ENCODE measurements around the gene GJA4. TPM values are rescaled to one million over a fixed set of nuclear protein-coding genes. Genes with fewer than 3 reads are reported as not detected.

The GJA4 gene
- total RNA-seq, 1 experiment from 2014 or later, result 1.4 TPM

DNA sequence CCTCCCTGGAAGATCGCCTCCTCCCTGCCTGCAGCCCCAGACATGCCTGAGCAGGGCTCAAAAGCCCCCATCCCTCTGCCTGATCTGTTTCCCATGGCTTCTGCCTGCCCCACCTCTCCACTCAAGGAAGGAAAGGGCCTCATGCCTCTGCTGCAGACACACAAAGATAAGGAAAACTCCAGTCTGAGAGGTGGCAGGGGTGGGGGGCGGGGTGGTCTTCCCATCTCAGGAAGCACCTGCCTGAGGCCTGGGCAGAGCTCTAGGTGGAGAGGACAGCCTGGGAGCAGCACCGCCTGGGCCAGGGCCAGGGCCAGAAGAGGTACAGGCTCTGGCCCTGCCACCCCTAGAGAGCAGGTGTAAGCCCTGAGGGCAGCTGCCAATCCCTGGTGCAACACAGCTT lies 15.9 kb upstream of the GJA4 start:
- peaks cover 27% of the 10 kb centered on the region for H3K27me3 Mint-ChIP-seq (ENCODE audit: low read depth)

More for the DNA sequence above, 15.9 kb upstream of the GJA4 start:
- Histone ChIP-seq H3K56ac (ENCODE audit: insufficient read length, low read depth, low read length) (no peak overlapping the region), H2BK5ac (ENCODE audit: insufficient read length, low read length) (no peak overlapping the region), H2BK20ac (ENCODE audit: low read depth, low read length, poor library complexity, severe bottlenecking) (no peak overlapping the region), H3K79me2 (ENCODE audit: insufficient read depth, low read length) (no peaks in the 10 kb centered on the region), H4K20me1 (ENCODE audit: control insufficient read depth, insufficient read depth, insufficient read length) (no peaks in the 10 kb centered on the region), H4K8ac (replicated peaks; ENCODE audit: insufficient read length, low read depth, low read length) (no peak overlapping the region), H3K9ac (ENCODE audit: extremely low read depth, insufficient read length, low read length) (no peak overlapping the region), H3K79me1 (ENCODE audit: insufficient read depth, low read depth, low read length, poor library complexity, severe bottlenecking) (no peaks in the 10 kb centered on the region), H2BK12ac (ENCODE audit: insufficient read length, low read depth, low read length) (no peak overlapping the region), H3K23ac (ENCODE audit: insufficient read length, low read depth, low read length) (no peak overlapping the region), H3K4me1 (ENCODE audit: insufficient read depth, low read length) (no peaks in the 10 kb centered on the region), H2AFZ (ENCODE audit: low read length) (no peak overlapping the region), H3K27ac (ENCODE audit: insufficient read length, low read depth, low read length) (no peak overlapping the region), H4K91ac (ENCODE audit: insufficient read length, low read depth, low read length) (no peak overlapping the region), H3K18ac (ENCODE audit: insufficient read length, low read depth, low read length) (no peak overlapping the region), H3K4me2 (ENCODE audit: insufficient read depth, insufficient read length, low read length) (no peak overlapping the region), H2BK15ac (ENCODE audit: low read depth, low read length) (no peak overlapping the region), H2BK120ac (ENCODE audit: low read depth, low read length, poor library complexity, severe bottlenecking) (no peak overlapping the region), H3K23me2 (ENCODE audit: insufficient read length, low read depth, low read length, poor library complexity, severe bottlenecking) (peaks cover 10% of the 10 kb centered on the region), H4K5ac (ENCODE audit: insufficient read length, low read depth, low read length) (no peak overlapping the region), H3K9me3 (ENCODE audit: control insufficient read depth, low read depth, low read length) (no peaks in the 10 kb centered on the region), H3K14ac (ENCODE audit: insufficient read depth, low read length) (no peak overlapping the region), H3K27me3 (ENCODE audit: insufficient read depth, low read length) (peaks cover 4% of the 10 kb centered on the region; the same call in 1 of the 2 replicates), H3K4ac (ENCODE audit: low read depth, low read length) (no peak overlapping the region), H3T11ph (ENCODE audit: low read length) (no peak overlapping the region), H2AK5ac (ENCODE audit: insufficient read length, low read length) (no peak overlapping the region)
- Mint-ChIP-seq H3K36me3 (ENCODE audit: insufficient read depth in 1 of 3, low read depth in 3 of 3) (no peaks in the 10 kb centered on the region), H3K9me3 (no peaks in the 10 kb centered on the region), H3K27ac (no peak overlapping the region), H3K4me1 (peaks cover 3 to 4% of the 10 kb centered on the region in 2 experiments), H3K4me3 (no peak overlapping the region)
- TF ChIP-seq, protein P1, sequence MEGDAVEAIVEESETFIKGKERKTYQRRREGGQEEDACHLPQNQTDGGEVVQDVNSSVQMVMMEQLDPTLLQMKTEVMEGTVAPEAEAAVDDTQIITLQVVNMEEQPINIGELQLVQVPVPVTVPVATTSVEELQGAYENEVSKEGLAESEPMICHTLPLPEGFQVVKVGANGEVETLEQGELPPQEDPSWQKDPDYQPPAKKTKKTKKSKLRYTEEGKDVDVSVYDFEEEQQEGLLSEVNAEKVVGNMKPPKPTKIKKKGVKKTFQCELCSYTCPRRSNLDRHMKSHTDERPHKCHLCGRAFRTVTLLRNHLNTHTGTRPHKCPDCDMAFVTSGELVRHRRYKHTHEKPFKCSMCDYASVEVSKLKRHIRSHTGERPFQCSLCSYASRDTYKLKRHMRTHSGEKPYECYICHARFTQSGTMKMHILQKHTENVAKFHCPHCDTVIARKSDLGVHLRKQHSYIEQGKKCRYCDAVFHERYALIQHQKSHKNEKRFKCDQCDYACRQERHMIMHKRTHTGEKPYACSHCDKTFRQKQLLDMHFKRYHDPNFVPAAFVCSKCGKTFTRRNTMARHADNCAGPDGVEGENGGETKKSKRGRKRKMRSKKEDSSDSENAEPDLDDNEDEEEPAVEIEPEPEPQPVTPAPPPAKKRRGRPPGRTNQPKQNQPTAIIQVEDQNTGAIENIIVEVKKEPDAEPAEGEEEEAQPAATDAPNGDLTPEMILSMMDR (conservative IDR thresholded peaks at IDR 0.05), result no peak
- no peak for DNase-seq
- no CpG with 5 or more reads among the region's 3 CpGs for WGBS (ENCODE audit: extremely low coverage, insufficient read length, low lambda C conversion rate)
